NCI-H2227 (cell line): ENCODE results near the gene CASP12.

Experiments
- DNase-seq: peaks from one replicate; lab custom pipeline; 2025; ENCODE audit not compliant: unreplicated experiment; lab: John Stamatoyannopoulos, UW

CASP12 gene

GRCh38 chr11:104841185-104841584, 57.1 kb downstream of the CASP12 start:
- no peak for DNase-seq

- DNase-seq: no peak
Measured at GRCh38 chr11:104837969-104838639, 60.2 kb downstream of the CASP12 start.

DNA sequence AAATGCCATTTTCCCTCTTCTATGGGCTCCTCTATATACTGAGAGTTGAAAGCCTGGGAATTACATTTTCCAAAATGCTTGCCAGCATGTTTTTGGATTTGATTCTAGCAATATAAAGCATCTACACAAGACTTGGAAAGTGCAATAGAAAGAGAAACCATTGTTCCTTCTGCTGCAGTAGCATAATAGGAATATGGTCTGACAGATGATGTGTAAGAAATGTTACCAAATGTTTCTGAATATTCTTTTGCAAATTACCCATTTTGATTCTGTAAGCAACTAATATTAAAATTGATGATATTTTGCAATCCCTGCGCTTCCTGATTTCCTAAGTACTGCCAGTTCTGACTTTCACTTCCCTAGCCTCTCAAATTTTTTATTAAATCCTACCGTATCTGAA, 61.6 kb downstream of the CASP12 start:
- no peak for DNase-seq
